Activated gamma-delta T cell treated with anti-CD3 and anti-CD28 coated beads, Interleukin-2, amount 50 U/mL, for 16 hours (primary cell): ENCODE measurements around the gene CSH1.
"Not testable (repeated sequence)": the region's sequence is repeated elsewhere in the genome, so short reads cannot be mapped to it uniquely, and the experiment has no call there.

Source experiments
- DNase-seq: peaks from one replicate; pipeline ENCODE4 v3.0.0-alpha.2; 2020; ENCODE audit warnings: low read depth

The CSH1 gene

DNA sequence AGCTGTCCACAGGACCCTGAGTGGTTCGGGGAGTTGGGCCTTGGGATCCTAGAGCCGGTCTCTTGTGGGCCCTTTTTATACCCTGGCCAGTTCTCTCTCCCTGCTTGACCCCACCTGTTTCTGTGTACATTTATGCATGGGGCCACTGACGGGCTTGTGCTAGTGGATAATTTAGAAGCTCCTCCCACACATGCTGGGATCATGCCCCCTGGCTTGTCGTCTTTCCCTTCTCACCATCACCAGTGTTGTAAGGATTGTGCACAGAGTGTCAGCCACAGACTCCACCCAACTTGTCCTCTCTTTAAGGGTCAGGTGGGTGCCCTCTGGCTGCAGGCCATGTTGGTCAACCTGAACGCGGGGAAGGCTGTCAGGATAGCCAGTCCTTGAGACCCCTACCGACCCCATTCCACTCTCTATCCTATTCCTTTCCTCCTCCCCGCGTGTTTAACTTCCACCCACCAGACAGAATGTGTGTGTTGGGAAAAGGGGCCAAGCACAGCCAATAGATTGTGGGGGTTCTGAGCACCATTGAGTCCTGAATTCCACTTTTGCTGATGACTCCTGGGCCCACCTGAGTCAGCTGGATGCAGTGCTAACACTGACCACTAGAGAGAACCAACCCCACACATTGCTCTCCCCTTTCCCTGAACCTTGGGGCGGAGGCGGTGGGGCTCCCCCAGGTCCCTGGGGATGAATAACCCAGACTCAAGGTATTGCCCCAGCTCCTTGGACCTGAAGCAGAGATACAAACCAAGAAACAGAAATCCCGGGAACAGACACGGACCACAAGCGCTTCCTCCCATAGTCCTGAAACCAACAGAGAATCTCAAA, at the start of gene CSH1:
TSS of gene CSH1 (minus strand) at position 51 of the 831 bp plus-strand sequence. CDS start 63 bp downstream, outside the sequence.
- DNase-seq: not testable (repeated sequence)

DNA sequence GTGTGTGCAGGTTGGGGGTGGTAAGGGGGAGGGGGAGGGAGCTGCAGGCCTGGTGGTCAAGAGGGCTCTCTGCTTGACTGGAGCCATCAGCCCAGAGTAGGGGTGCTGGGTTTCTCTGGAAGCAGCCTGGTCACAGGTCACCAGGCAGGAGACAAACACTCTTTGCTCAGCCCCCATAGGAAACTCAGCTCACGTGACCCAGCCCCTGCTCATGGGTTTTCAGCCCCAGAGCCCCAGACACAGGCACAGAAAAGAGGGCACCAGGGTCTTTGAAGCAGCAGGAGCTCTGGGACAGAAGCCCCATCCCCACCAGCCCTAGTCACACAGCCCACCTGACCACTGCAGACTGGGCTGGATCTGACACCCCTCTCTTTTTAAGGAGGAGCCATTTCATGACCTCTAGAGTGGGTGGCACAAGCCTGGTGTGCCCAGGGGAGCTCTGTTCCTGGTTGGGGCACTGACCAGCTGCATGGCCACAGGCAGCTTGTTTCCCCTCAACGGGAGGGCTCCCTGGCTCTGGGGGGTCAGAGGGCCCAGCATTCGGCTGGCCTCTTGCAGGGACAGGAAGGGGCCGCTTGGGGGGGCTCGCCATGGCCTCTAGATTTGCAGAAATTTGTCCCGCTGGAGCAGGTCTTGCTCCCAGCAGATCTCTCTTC, 49.5 kb upstream of the CSH1 start:
- no peak for DNase-seq

DNA sequence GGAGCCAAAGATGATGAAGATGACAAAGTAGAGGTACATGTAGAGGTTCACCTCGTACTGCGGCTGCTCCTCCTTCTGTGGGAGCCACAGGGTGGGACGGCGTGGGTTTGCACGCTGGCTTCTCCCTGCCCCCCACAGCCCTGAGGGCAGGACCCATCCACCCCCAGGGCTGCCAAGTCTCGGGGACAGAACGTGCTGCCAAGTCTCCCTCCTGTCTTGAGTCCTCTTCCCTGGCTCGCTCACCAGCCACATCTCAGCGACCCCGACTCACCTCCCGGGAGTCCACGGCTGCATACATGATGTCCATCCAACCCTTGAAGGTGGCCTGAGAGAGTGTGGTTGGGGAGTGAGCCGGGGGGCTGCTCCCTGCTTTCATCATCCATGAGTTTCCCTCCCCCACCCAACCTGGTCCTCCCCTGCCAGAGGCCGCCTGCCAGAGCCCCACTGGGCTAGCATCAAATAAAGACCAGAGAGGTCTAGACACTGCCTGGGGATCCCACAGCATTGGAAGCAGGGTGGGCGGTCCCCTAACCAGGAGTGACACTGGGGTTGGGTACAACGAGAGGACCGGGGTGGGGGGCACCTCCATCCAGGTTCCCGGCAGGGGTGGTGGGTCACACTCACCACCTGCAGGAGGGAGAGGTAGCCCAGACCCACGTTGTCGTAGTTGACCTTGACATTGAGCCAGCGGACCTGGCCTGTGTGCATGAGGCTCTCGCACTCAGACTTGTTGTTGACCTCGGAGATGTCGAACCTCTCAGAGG, 48.5 kb upstream of the CSH1 start:
- no peak for DNase-seq

DNA sequence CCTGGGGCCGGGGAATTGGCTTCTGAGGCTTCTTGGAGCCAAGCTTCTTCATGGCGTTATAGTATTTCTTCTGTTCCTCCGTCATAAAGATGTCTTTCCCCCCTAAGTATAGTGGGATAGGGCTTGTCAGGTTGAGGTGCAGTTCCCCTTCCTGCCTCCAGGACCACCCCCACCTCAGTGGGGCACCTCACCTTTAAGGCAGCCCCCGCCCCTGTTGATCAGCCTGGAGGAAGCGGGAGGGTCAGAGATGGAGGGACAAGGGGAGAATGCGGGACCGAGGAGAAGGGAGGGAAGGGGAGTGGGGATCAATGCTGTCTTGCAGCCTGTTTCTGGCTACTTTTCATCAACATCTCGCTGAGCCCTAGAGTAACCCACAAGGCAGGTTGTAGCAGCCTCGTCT, 47.4 kb upstream of the CSH1 start:
- no peak for DNase-seq

DNA sequence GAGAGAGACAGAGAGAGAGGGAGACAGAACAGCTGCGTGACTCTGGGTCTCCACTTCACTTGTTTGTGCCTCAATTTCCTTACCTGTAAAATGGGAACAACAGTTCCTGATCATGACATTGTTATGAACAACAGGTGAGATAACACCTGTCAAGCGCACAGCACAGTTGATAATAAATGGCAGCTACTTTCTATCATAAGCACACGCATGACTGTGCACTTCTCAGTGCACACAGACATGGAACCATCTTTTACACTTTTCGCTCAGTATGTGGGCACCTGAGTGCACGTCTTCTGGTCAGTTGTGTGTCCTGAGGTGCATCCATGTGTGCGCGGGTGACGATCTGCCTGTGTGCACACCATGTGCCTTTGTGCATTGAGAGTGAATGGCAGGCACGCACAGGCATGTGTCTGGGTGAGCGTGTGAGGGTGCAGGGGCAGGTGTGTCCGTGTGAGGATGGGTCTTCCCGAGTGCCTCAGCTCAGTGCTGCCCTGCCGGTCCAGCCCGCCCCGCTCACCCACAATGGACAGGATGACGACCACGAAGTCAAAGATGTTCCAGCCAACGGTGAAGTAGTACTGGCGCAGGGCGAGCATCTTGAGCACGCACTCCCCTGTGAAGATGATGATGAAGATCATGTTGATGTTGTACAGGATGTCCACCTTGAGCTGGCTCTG, 46.1 kb upstream of the CSH1 start:
- DNase-seq: no peak

DNA sequence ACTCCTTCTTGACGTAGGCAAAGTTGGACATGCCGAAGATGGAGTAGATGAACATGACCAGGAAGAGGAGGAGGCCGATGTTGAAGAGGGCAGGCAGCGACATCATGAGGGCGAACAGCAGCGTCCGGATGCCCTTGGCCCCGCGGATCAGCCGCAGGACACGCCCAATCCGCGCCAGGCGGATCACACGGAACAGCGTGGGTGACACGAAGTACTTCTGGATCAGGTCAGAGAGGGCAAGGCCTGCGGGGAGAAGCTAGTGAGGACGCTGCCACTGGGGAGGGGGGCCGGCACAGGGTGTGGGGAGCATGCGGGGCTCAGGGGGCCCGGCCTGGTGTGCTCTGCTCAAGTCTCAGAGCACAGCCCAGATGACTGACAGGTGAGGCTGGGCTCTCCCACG, 45.4 kb upstream of the CSH1 start:
- DNase-seq: no peak

DNA sequence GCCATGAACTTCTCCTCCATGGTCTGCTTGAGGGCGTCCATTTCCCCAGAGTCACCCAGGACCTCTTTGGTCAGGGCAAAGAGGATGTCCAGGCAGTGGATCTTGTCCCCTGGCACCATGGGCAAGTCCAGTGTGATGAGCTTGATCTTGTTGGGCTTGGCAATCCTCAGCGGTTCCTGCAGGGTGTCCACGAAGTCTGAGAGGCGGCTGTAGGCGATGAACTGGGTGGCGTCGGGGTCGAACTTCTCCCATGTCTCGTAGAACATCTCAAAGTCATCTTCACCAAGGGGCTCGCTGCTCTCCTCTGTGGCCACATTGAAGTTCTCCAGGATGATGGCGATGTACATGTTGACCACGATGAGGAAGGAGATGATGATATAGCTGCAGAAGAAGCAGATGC, 44.8 kb upstream of the CSH1 start:
- DNase-seq: no peak

DNA sequence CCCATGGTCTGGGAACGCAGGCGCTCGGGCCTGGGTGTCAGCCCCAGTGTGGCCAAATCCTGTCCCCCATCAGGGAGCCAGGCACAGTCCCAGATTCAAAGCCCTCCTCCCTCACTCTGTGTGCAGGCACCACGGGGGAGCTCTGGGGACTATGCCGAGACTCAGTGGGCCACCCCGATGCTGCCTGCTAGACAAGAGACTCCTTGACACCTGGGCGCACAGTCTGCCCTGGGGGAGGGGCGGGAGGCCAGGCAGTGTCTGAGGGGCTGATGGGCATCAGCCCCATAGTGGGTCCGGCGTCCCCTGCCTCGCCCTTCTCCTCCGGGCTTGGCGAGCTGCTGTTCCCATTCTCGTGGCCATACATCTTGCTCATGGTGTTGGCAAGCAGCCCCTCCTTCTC, 44.2 kb upstream of the CSH1 start:
- DNase-seq: no peak

DNA sequence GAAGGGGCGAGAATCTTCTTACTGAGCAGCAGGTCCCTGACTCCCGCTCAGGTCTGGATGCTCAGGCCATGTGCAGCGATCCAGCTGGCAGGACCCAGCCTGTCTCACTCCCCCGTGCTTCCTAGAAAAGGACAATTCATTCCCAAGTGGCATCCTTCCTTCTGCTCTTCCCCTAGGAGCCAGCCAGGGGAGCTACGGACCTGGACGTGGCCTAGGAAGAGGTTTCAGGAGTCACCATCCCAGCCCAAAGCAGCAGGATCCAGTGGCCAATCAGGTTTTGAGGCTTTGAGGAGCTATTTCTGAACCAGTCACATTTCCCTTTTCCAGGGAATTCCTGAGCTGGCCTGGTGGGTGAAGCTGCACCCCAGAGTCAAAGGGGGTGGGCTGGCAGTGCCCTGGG, 43.5 kb upstream of the CSH1 start:
- no peak for DNase-seq

DNA sequence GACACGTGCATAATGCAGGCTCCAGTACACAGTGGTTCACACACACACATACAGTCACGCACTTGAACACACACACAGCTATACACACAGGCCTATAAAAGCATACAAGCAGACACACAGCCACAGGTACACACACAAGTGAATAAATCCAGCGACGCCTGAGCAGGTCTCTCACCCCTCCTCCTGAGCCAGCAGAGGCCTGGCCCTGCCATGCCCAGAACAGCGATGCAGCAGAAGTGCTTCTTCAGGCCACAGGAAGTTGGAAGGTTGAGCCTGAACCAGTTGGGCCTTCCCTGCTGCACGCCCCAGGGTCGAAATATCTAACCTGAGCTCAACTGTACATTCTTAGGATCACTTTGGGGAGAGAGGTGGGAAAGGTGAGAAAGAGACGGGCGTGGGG, 43.0 kb upstream of the CSH1 start:
- no peak for DNase-seq

DNA sequence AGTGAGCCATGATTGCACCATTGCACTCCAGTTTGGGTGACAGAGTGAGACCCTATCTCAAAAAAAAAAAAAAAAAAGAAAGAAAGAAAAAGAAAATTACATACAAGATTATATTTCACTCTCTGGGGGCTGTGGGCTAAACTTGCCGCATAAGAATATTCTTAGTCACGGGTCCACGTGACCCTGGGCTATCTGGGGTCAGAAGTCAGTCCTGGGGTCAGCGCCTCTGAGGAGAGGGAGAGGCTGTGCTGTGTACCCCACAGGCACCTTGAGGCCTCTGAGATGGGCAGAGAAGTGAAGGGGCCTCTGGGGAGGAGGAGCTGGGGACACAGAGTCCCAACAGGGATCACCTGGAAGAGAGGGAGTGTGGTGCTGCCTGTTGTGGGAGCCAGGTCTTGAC, 41.5 kb upstream of the CSH1 start:
- no peak for DNase-seq

DNA sequence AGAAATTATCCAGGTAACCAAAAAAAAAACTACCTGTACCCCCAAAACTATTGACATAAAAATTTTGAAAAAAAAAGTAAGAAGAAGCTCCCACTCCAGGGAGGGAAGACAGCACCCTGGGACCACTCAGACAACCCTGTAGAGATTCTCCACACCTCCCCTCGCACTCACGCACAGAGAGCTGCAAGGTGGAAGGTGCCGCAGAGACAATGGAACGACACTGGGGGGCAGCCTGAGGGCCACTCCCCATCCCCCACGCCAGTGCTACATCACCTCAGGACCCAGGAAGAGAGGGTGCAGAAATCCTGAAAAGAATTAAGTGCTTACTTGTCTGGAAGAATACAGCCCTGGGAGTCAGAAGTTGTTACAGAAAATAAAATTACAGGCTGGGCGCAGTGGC, 40.9 kb upstream of the CSH1 start:
- DNase-seq: no peak

DNA sequence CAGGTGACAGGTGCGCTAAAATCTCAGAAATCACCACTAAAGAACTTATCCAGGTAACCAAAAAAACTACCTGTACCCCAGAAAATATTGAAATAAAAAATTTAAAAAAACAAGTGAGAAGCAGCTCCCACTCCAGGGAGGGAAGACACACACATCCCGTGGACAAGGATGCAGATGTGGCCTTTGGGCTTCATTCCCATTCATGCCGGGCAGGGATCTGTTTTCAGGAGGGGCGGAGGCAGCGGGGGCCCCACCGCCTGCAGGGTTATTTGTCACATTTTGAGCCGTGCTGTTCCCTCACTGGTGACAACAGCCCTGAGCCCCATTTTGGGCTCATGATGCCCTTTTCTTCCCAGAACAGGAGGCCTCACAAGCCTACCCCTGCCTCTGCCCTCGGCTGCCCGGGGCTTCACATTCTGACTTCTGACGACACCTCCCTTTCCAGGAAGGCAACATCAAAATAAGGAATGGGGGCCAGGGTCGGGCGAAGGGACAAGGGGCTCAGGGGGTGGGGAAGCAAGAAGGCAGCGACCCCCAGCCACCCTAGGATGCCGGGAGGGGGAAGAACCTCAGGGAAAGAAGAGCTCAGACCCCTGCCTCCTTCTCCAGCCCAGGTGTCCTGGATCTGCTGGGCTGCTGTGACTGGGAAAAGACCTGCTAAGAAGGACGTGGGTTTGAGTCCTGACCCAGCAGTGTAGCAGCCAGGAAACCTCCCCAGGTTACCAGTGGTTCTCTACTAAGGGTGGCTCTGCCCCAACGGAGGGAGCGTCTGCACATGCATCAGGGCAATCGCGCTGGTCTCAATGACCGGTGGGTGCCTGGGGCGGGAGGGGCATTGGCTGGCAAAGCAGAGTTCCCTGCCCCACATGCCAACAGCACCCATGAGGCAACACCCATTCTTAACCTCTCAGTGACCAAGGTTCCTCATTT, 38.1 kb upstream of the CSH1 start:
- no peak for DNase-seq

DNA sequence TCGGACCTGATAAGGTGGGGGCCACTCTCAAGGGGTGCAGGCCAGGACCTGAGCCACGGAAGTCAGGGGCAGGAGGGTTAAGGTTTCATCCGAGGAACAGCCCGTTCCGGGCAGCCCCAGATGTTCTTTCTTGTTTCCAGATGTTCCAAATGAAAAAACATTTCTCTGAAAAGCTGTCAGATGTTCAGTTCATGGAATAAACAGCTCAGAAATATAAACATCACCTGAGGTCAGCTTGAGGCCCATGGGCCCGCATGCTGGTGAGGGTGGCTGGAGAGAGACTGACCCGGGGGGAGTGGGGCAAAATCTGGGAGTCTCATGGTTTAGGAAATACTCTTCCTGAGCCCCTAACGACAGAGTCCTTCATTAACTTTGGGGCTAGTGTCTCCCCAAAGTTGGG, 37.2 kb upstream of the CSH1 start:
- DNase-seq: no peak

DNA sequence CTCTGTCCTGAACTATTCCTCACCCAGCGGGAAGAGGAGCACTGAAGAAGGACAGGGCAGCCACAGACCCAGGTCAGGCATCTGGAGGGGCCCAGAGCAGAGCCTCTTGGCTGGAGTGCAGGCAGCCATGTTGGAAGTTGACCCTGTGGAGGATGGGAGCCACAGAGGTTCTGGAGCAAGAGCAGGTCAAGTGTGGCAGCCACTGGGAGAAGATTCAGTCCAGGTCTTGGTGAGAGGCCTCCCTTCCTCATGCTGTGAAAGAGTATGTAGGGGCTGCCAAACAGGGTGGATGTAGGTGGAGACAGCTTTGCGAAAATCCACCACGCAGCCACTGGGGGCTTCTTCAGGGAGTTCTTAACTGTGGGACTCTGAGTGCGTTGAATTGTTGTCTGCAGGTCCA, 36.3 kb upstream of the CSH1 start:
- DNase-seq: no peak

DNA sequence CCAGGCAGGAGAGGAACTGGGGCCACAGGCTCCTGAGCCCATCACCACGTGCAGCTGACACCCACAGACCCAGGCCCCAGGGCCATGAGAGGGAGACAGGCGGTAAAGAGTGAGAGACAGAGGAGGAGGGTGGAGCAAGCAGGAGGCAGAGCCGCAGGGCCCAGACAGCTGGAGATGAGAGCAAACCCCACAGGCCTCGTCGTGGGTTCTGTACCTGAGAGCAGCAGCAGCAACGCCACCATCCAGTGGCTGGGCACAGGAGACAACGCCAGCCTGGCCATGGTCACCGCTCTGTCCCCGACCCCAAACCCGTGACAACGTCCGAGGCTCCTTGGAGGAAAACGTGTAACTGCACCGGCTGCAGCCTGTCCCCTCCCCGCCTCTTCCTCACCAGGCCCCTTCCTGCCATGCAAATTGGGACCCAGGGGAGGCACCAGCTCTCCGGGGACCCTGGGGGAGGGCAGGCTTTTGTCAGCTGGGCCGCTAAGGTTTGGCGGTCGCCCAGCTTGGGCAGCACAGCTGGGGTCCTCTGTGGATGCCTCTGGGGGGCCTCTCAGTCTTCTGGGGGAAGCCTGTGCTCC, 35.7 kb upstream of the CSH1 start, which contains the start of gene CD79B:
TSS of gene CD79B (minus strand) at position 351 of the 581 bp plus-strand sequence. CDS start at position 281, 70 bp downstream.
- no peak for DNase-seq

DNA sequence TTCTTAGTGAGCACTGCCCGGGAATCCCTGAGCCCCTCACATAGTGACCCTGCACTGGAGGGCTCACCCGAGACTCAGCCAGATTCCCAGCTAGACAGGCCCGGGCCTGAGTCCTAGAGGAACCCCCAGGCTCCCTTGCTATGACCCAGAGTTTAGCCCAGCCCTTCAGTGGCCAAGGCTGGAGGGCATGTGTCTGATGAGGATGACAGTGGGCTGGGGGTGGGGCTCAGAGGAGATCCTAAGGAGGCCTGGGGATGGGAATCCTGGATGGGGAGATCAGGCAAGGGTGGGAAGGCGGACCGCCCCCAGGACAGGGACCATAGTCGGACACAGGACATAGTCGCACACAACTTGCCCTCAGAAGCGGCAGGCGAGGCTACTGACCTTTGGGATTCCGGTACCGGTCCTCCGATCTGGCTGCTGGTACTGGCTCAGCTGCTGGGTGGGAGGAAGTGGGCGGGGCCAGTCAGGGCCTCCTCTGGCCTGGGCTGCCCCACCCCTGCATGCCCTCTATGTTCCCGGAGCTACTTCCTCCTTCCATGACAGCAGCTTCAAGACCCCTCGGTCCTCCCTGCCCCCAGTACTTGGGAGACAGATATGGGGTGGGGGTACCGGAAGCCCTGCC, 34.7 kb upstream of the CSH1 start:
- DNase-seq: peak; percentile 17

DNA sequence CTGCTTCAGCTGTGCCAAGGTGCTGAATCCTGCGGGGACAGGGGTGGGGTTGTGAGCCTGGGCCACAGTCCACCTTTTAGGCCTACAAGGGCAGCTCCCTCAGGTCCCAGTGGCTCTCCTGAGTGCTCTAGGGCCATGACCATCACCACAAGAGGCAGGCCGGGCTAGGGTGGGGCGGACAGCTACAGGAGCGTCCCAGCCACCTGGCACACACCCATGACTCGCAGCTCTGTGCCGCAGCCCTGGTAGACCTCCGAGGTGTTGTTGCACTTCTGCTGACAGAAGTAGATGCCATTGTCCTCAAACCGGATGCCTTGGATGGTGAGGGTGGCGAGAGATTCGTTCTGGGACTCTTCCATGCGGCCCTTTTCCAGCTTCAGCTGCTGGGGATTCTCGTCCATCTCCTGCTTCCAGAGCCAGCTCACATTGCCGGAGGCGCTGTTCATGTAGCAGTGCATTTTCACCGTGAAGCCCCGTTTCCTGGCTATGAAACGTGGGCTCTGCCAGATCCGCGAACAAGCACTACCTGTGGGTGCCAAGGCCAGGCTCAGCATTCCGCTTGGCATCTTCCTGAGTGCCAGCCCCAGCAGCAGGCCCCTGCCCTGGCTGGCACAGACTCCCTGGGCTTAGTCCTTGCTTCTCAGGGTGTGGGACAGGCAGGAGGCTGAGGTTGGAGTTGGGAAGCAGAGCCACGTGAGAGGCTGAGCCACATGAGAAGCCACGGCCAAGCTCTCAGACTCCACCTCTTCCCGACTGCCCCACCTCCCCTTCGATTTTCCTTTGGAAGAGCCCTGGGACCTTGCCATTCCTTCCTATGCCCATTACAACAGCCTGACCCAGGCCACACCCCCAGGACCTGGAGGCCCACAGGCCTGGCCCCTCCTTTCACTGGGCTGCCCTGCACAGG, 33.7 kb upstream of the CSH1 start:
- DNase-seq: no peak
